CD14-positive monocyte (primary cell): ENCODE data around the gene AMZ1. TPM values are rescaled to one million over a fixed set of nuclear protein-coding genes. Genes with fewer than 3 reads are reported as not detected.
A peak's percentile ranks its signal among the peaks of the same experiment; 100 is the strongest.

Experiments used
- DNase-seq, 3 donors: peaks; one replicate each; pipeline ENCODE4 v3.0.0-alpha.2; 2011 to 2022
- H2AFZ ChIP-seq: 2 replicates; pipeline ENCODE4 v1.6.0; 2012; ENCODE audit warnings: mild to moderate bottlenecking, low read depth, low read length, inconsistent platforms; ENCODE audit not compliant: insufficient read depth, poor library complexity, severe bottlenecking
- H3K27ac ChIP-seq, 2 donors: 1 replicate in 1 of 2; 2 replicates in 1 of 2; pipeline ENCODE4 v1.5.1; 2012 to 2013; ENCODE audit warnings: low read length in 2 of 2, control low read depth in 1 of 2, inconsistent platforms in 1 of 2, low read depth in 1 of 2, mild to moderate bottlenecking in 1 of 2
- H3K27me3 ChIP-seq, 2 donors: one replicate each; pipeline versions ENCODE4 v1.6.0 to v1.6.1; 2011 to 2013; ENCODE audit warnings: low read length in 2 of 2; ENCODE audit not compliant: control insufficient read depth in 2 of 2, insufficient read depth in 2 of 2
- H3K36me3 ChIP-seq, 2 donors: replicated peaks in 1 of 2; 1 replicate in 1 of 2; 2 replicates in 1 of 2; pipeline versions ENCODE4 v1.5.1 to v1.6.1; 2012 to 2013; ENCODE audit warnings: low read length in 2 of 2, control low read depth in 1 of 2, inconsistent platforms in 1 of 2, mild to moderate bottlenecking in 1 of 2; ENCODE audit not compliant: insufficient read depth in 2 of 2, control insufficient read depth in 1 of 2
- H3K4me1 ChIP-seq, 2 donors: 1 replicate in 1 of 2; 2 replicates in 1 of 2; pipeline versions ENCODE4 v1.5.1 to v1.6.1; 2012 to 2013; ENCODE audit warnings: low read length in 2 of 2, control low read depth in 1 of 2, inconsistent platforms in 1 of 2, mild to moderate bottlenecking in 1 of 2, moderate library complexity in 1 of 2; ENCODE audit not compliant: insufficient read depth in 2 of 2, control insufficient read depth in 1 of 2
- H3K4me2 ChIP-seq: replicated peaks from 2 replicates; pipeline ENCODE3; 2012; ENCODE audit warnings: low read length, moderate library complexity, mild to moderate bottlenecking; ENCODE audit not compliant: poor library complexity, severe bottlenecking; ENCODE audit errors: extremely low read depth
- H3K4me3 ChIP-seq, 3 experiments: fragments of 200-600 bp in 1 of 3; sonication (generic) in 1 of 3; replicated peaks in 1 of 3; 1 replicate in 2 of 3; 2 replicates in 1 of 3; pipeline ENCODE4 v1.5.1; 2011 to 2013; ENCODE audit warnings: low read length in 3 of 3, mild to moderate bottlenecking in 3 of 3, control low read depth in 2 of 3, low read depth in 2 of 3, inconsistent platforms in 1 of 3, moderate library complexity in 1 of 3
- H3K79me2 ChIP-seq: 2 replicates; pipeline ENCODE4 v1.6.0; 2012; ENCODE audit warnings: mild to moderate bottlenecking, control low read depth, inconsistent platforms, low read length, moderate library complexity; ENCODE audit not compliant: insufficient read depth
- H3K9ac ChIP-seq: 2 replicates; pipeline ENCODE4 v1.6.0; 2017; ENCODE audit warnings: low read length, mild to moderate bottlenecking; ENCODE audit not compliant: insufficient read depth, poor library complexity, severe bottlenecking
- H3K9me3 ChIP-seq, 2 donors: replicated peaks in 1 of 2; 1 replicate in 1 of 2; 2 replicates in 1 of 2; pipeline versions ENCODE4 v1.5.1 to v1.6.1; 2012 to 2013; ENCODE audit warnings: low read length in 2 of 2, control low read depth in 1 of 2; ENCODE audit not compliant: control insufficient read depth in 1 of 2, insufficient read depth in 1 of 2
- H4K20me1 ChIP-seq: 2 replicates; pipeline ENCODE4 v1.6.0; 2012; ENCODE audit warnings: mild to moderate bottlenecking, low read length, control low read depth, moderate library complexity; ENCODE audit not compliant: insufficient read depth
- H3K27ac Mint-ChIP-seq, 7 donors: one replicate each; pipeline ENCODE4 v1.8.0; 2020; ENCODE audit warnings: mild to moderate bottlenecking in 7 of 7, mixed read lengths in 7 of 7, moderate library complexity in 6 of 7, inconsistent platforms in 2 of 7
- H3K27me3 Mint-ChIP-seq, 3 donors: one replicate each; pipeline ENCODE4 v1.8.0; 2021 to 2022; ENCODE audit warnings: low read depth in 3 of 3, mild to moderate bottlenecking in 3 of 3, mixed read lengths in 3 of 3, moderate library complexity in 3 of 3, inconsistent platforms in 1 of 3
- H3K36me3 Mint-ChIP-seq, 2 donors: one replicate each; pipeline ENCODE4 v1.8.0; 2020; ENCODE audit warnings: mixed read lengths in 2 of 2, inconsistent platforms in 1 of 2, mild to moderate bottlenecking in 1 of 2
- H3K4me1 Mint-ChIP-seq: one replicate; pipeline ENCODE4 v1.8.0; 2020; ENCODE audit warnings: mild to moderate bottlenecking, mixed read lengths
- H3K4me3 Mint-ChIP-seq, 2 donors: one replicate each; pipeline ENCODE4 v1.8.0; 2020; ENCODE audit warnings: mild to moderate bottlenecking in 2 of 2, mixed read lengths in 2 of 2, moderate library complexity in 1 of 2
- H3K9me3 Mint-ChIP-seq, 7 donors: one replicate each; pipeline ENCODE4 v1.8.0; 2020 to 2022; ENCODE audit warnings: mixed read lengths in 7 of 7, mild to moderate bottlenecking in 6 of 7, moderate library complexity in 6 of 7, inconsistent platforms in 2 of 7
- WGBS: methylation state at CpG from one replicate; pipeline ENCODE4 v1.1.5; 2013; ENCODE audit warnings: missing lambda C conversion rate; ENCODE audit not compliant: insufficient coverage; 5-methylcytosine and 5-hydroxymethylcytosine counted together
- intact Hi-C, 2 donors: fragments of 100-400 bp; cut with micrococcal nuclease; formaldehyde crosslinking; loops; one replicate each; pipeline versions ENCODE4 v1.15.0 to v1.15.1; 2023
- polyA plus RNA-seq, 3 donors: library from polyadenylated mRNA; depleted of rRNA in 1 of 3; unstranded in 2 of 3; stranded (reverse) in 1 of 3; fragments of 300-500 nt in 2 of 3; fragments of >200 nt in 1 of 3; fragmentation: Illumina TruSeq in 2 of 3; gene quantifications; 1 replicate in 2 of 3; 2 replicates in 1 of 3; pipeline ENCODE4 v1.2.3, GENCODE V29; 2012 to 2021
- TF ChIP-seq, protein P1 (sequence below): fragments of 200-600 bp; IDR thresholded peaks from one replicate; pipeline ENCODE4 v1.8.0; 2022; ENCODE audit warnings: antibody characterized with exemption, mild to moderate bottlenecking

AMZ1 gene
- polyA plus RNA-seq, 3 donors, result 0.09 to 0.25 (median 0.14) TPM

DNA sequence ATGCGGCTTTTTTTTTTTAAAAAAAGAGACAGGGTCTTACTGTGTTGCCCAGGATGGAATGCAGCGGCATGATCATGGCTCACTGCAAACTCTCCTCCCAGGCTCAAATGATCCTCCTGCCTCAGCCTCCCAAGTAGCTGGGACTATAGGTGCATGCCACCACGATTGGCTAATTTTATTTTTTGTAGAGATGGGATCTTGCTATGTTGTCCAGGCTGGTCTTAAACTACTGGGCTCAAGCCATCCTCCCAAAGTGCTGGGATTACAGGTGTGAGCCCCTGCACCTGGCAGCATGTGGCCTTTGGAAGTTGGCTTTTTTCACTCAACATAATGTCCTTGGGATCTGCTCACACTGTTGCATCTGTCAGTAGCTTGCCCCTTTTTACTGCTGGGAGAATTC is 65.1 kb downstream of the AMZ1 start:
- H3K27ac Mint-ChIP-seq, result no peak overlapping the region
- intact Hi-C loops, result no loop called here
- no peaks in the 10 kb centered on the region for H3K36me3 ChIP-seq

DNA sequence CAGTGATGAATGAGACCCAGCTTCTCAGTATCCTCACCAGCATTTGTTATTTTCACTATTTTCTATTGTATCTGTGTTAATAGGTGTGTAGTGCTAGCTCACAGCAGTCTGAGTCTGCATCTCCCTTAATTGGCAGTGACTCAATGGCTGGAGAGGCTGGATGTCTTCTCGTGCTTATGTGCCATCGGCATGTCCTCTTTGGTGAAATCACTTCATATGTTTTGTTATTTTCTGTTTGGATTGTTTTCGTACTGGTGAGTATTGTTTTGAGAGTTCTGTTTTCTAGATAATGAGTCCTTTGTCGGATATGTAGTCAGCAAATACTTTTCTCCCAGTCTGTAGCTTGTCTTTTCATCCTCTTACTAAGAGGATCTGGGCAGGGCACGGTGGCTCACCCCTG is 66.1 kb downstream of the AMZ1 start:
- Mint-ChIP-seq H3K27me3 (peaks cover 0 to 3% (median 0%) of the 10 kb centered on the region in 3 donors), H3K9me3 (peaks cover 2 to 13% (median 3%) of the 10 kb centered on the region in 7 donors), H3K4me1 (peaks cover 30% of the 10 kb centered on the region), H3K27ac (peak overlapping the region in 2 of 7 donors; percentile 47 to 63), H3K4me3 (no peak overlapping the region), H3K36me3 (peaks cover 25 to 44% of the 10 kb centered on the region in 2 donors)
- Histone ChIP-seq H3K4me3 (no peak overlapping the region), H2AFZ (no peak overlapping the region), H3K27ac (no peak overlapping the region), H3K27me3 (no peaks in the 10 kb centered on the region), H3K36me3 (no peaks in the 10 kb centered on the region), H3K9me3 (no peaks in the 10 kb centered on the region), H3K79me2 (peaks cover 4% of the 10 kb centered on the region), H3K9ac (no peak overlapping the region), H3K4me2 (no peak overlapping the region), H3K4me1 (peaks cover 19 to 25% of the 10 kb centered on the region in 2 donors), H4K20me1 (no peaks in the 10 kb centered on the region)
- intact Hi-C loops, result loop anchor here in 1 of 2 donors (2.0 kb wide), 1 partner anchor 69 kb away; no protein-coding TSS in a partner anchor
- TF ChIP-seq, protein P1, sequence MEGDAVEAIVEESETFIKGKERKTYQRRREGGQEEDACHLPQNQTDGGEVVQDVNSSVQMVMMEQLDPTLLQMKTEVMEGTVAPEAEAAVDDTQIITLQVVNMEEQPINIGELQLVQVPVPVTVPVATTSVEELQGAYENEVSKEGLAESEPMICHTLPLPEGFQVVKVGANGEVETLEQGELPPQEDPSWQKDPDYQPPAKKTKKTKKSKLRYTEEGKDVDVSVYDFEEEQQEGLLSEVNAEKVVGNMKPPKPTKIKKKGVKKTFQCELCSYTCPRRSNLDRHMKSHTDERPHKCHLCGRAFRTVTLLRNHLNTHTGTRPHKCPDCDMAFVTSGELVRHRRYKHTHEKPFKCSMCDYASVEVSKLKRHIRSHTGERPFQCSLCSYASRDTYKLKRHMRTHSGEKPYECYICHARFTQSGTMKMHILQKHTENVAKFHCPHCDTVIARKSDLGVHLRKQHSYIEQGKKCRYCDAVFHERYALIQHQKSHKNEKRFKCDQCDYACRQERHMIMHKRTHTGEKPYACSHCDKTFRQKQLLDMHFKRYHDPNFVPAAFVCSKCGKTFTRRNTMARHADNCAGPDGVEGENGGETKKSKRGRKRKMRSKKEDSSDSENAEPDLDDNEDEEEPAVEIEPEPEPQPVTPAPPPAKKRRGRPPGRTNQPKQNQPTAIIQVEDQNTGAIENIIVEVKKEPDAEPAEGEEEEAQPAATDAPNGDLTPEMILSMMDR, result no peak
- WGBS, result 90% methylated on average over 2 of the region's 5 CpGs
- no peak for DNase-seq

More for the DNA sequence above, 65.1 kb downstream of the AMZ1 start:
- WGBS, result no CpG with 5 or more reads among the region's 3 CpGs
- H3K4me3 ChIP-seq, result no peak overlapping the region
- TF ChIP-seq, protein P1, result no peak
- no peak for DNase-seq
- H3K4me1 Mint-ChIP-seq, result peaks cover 21% of the 10 kb centered on the region
- H3K9ac ChIP-seq, result no peak overlapping the region
- H3K4me3 Mint-ChIP-seq, result no peak overlapping the region
- no peak overlapping the region for H3K4me2 ChIP-seq
- no peaks in the 10 kb centered on the region for H3K27me3 ChIP-seq
- no peak overlapping the region for H3K27ac ChIP-seq
- peaks cover 10 to 15% of the 10 kb centered on the region in 2 donors for H3K4me1 ChIP-seq
- H4K20me1 ChIP-seq, result no peaks in the 10 kb centered on the region
- H2AFZ ChIP-seq, result no peak overlapping the region
- peaks cover 4% of the 10 kb centered on the region for H3K79me2 ChIP-seq
- no peaks in the 10 kb centered on the region for H3K9me3 ChIP-seq
- peaks cover 0 to 9% (median 2%) of the 10 kb centered on the region in 7 donors for H3K9me3 Mint-ChIP-seq
- H3K36me3 Mint-ChIP-seq, result peaks cover 22 to 40% of the 10 kb centered on the region in 2 donors
- H3K27me3 Mint-ChIP-seq, result peaks cover 0 to 3% (median 0%) of the 10 kb centered on the region in 3 donors
